GM06990 (cell line): Measurements from ENCODE around the gene USP46.

Experiments
- DNase-seq: peaks from one replicate; pipeline ENCODE4 v3.0.0-alpha.2; 2011; ENCODE audit not compliant: insufficient read length; ENCODE audit errors: extremely low read depth
- H3K27me3 ChIP-seq: replicated peaks from 2 replicates; pipeline ENCODE4 v1.6.0; 2011; ENCODE audit warnings: low read length; ENCODE audit not compliant: control insufficient read depth, insufficient read depth
- H3K36me3 ChIP-seq: 2 replicates; pipeline ENCODE4 v1.5.1; 2011; ENCODE audit warnings: low read length; ENCODE audit not compliant: control insufficient read depth, insufficient read depth
- H3K4me3 ChIP-seq: replicated peaks from 2 replicates; pipeline ENCODE4 v1.5.1; 2011; ENCODE audit warnings: low read depth, mild to moderate bottlenecking, control low read depth, low read length
- CTCF ChIP-seq: IDR thresholded peaks from 2 replicates; pipeline ENCODE4 v1.5.1; 2011; ENCODE audit warnings: low read length, control low read depth, mild to moderate bottlenecking, inconsistent platforms; ENCODE audit not compliant: insufficient read depth, poor library complexity, severe bottlenecking

Gene USP46

DNA sequence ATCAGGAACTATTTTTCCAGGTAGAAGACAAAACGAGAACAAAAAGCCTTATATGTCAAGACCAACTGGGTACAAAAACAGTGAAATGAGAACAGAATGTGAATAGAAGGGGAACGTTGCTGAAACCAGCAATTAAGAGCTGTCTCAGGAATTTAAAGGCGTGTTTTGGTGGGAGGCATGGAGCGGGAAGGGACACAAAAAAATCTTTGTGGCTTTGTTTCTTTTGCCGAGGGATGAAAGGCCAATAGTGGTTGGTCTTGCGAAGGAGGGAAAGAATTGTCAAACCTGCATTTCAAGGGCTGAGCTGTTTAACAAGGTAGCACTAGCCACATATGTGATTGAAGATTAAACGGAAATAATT lies 103.8 kb downstream of the USP46 start:
- Histone ChIP-seq H3K4me3 (no peak overlapping the region), H3K27me3 (no peaks in the 10 kb centered on the region), H3K36me3 (no peaks in the 10 kb centered on the region)
- TF ChIP-seq CTCF = no peak
- DNase-seq = no peak

DNA sequence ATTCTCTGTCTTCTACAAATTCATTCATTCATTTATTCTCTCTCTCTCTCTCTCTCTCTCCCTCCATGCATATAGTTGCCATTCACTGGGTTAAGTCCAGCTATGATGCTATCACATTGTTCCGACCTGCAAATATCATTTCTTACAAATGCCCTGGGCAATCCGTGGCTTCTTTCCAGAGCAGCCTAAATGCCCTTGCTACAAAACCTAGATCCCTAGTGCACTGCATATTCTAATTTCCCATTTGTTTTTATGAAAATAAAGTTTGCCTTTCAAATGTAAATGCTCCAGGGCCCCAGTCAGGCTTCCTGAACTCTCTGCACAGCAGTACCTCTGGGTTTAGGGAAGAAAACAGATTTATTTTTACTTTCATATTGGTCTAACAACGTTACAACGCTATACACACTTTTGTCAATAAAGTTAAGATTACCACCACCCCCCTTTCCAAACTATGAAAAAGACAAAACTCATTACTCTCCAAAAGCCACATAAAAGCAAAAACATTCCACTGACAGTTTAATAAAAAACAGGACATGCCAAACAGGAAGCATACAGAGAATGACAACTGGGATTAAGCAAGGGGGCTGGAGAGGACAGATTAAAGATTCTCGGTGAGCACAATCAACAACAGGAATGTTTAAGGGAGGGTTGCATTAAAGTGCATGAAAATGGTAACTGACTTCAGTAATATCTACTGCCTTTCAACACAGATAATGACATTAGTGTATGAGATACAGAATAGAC lies 104.3 kb downstream of the USP46 start:
- Histone ChIP-seq H3K4me3 (no peak overlapping the region), H3K36me3 (no peaks in the 10 kb centered on the region), H3K27me3 (no peaks in the 10 kb centered on the region)
- no peak for DNase-seq
- TF ChIP-seq CTCF = no peak

GRCh38 chr4:52552778-52553177 lies 106.3 kb downstream of the USP46 start:
- DNase-seq = no peak
- H3K4me3 ChIP-seq = no peak overlapping the region
- H3K36me3 ChIP-seq = no peaks in the 10 kb centered on the region
- TF ChIP-seq CTCF = no peak
- no peaks in the 10 kb centered on the region for H3K27me3 ChIP-seq

DNA sequence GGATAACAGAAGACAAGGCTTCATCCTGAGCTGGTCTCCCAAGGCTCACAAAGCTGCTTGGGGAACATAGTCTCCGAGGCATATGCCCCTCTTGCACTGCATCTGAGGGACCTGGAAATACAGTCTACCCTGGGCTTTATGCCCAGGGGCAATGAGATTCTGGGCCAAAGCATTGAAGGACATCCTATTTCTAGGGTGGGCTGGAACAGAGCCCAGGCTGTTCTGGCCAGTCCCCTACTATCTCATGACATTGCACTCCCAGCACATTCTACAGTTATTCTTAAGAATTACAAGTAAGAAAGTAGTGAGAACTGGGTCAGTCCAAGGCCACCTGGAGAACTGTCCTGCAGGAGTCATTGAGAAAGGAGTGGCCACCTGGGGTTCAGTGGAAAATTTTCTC lies 107.6 kb downstream of the USP46 start:
- no peak for TF ChIP-seq CTCF

DNA sequence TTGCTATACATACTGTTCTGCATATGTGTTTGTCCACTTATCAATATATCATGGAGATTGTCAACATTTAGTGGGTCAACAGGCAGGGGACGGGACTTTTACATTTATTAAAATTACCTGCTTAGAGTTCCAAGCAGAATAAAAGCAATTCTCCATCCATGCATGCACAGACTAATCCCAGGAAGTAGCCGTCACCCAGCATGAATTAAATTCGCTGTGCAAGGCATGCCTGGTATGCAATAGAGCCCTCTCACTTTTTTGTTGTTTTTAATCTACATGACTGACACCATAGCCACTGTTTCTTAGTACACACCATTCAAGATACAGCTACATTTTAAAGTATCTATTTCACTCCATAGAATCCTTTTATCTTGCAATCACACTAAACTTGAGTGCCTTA lies 108.9 kb downstream of the USP46 start:
- Histone ChIP-seq H3K27me3 (no peaks in the 10 kb centered on the region), H3K4me3 (no peak overlapping the region), H3K36me3 (no peaks in the 10 kb centered on the region)
- DNase-seq = no peak
- no peak for TF ChIP-seq CTCF

More for the DNA sequence above, 107.6 kb downstream of the USP46 start:
- Histone ChIP-seq H3K36me3 (no peaks in the 10 kb centered on the region), H3K4me3 (no peak overlapping the region), H3K27me3 (no peaks in the 10 kb centered on the region)
- DNase-seq = no peak
